HUES6 (cell line): Measurements from ENCODE around the gene SYNDIG1.
"Not testable (repeated sequence)": the region's sequence is repeated elsewhere in the genome, so short reads cannot be mapped to it uniquely, and the experiment has no call there.

Experiments
- H3K27ac ChIP-seq: 2 replicates; pipeline ENCODE4 v1.7.0; 2013; ENCODE audit warnings: low read depth, mild to moderate bottlenecking, low read length, inconsistent platforms
- H3K27me3 ChIP-seq: 2 replicates; pipeline ENCODE4 v1.6.1; 2013; ENCODE audit warnings: low read length; ENCODE audit not compliant: control insufficient read depth, insufficient read depth
- H3K36me3 ChIP-seq: 2 replicates; pipeline ENCODE4 v1.6.1; 2013; ENCODE audit warnings: low read length; ENCODE audit not compliant: control insufficient read depth, insufficient read depth
- H3K4me1 ChIP-seq: 2 replicates; pipeline ENCODE4 v1.6.1; 2013; ENCODE audit warnings: low read length; ENCODE audit not compliant: control insufficient read depth, insufficient read depth
- H3K4me3 ChIP-seq: 2 replicates; pipeline ENCODE4 v1.5.1; 2013; ENCODE audit warnings: low read depth, low read length
- H3K9ac ChIP-seq: one replicate; pipeline ENCODE4 v1.6.1; 2013; ENCODE audit warnings: mild to moderate bottlenecking, low read length
- H3K9me3 ChIP-seq: 2 replicates; pipeline ENCODE4 v1.6.1; 2013; ENCODE audit warnings: low read depth, low read length; ENCODE audit not compliant: control insufficient read depth, insufficient read depth

Gene SYNDIG1

DNA sequence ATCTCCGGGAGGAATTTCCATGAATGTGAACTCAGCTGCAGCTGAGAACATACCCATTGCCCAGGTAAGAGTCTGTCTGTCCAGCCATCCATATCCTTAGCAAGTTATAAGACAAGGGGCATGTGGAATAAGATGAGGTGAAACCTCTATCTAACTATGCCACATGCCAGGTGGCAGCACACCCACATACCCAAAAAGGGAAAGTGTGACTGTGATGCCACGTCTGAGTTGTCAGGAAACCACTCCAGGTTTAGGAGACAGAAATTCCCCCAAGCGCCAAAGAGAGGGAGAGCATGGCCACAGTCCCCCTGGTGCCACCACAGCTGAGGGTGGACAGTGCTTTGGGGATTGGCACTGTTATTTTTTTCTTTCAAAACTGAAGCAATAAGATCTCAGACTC lies 36.7 kb downstream of the SYNDIG1 start:
- peaks cover 3% of the 10 kb centered on the region; the same call in 1 of the 2 replicates for H3K4me1 ChIP-seq
- no peak overlapping the region for H3K9ac ChIP-seq

GRCh38 chr20:24506696-24507095 lies 37.3 kb downstream of the SYNDIG1 start:
- H3K9ac ChIP-seq, result no peak overlapping the region
- H3K36me3 ChIP-seq, result no peaks in the 10 kb centered on the region
- no peaks in the 10 kb centered on the region for H3K27me3 ChIP-seq
- peaks cover 3% of the 10 kb centered on the region; the same call in 1 of the 2 replicates for H3K4me1 ChIP-seq
- H3K4me3 ChIP-seq, result no peak overlapping the region
- H3K9me3 ChIP-seq, result no peaks in the 10 kb centered on the region
- no peak overlapping the region for H3K27ac ChIP-seq

More for the DNA sequence above, 36.7 kb downstream of the SYNDIG1 start:
- Histone ChIP-seq H3K27me3 (no peaks in the 10 kb centered on the region), H3K36me3 (no peaks in the 10 kb centered on the region), H3K27ac (no peak overlapping the region), H3K4me3 (no peak overlapping the region), H3K9me3 (no peaks in the 10 kb centered on the region)

GRCh38 chr20:24507182-24507853 lies 37.9 kb downstream of the SYNDIG1 start:
- Histone ChIP-seq H3K27me3 (no peaks in the 10 kb centered on the region), H3K9me3 (no peaks in the 10 kb centered on the region), H3K36me3 (no peaks in the 10 kb centered on the region), H3K4me3 (no peak overlapping the region), H3K4me1 (peaks cover 3% of the 10 kb centered on the region; the same call in 1 of the 2 replicates), H3K9ac (no peak overlapping the region), H3K27ac (no peak overlapping the region)

- H3K4me3 ChIP-seq, H3K4me1 ChIP-seq, H3K27ac ChIP-seq, H3K27me3 ChIP-seq, H3K36me3 ChIP-seq, H3K9ac ChIP-seq, H3K9me3 ChIP-seq: not testable (repeated sequence)
These were observed 43.0 kb downstream of the SYNDIG1 start for GRCh38 chr20:24512441-24512840.

DNA sequence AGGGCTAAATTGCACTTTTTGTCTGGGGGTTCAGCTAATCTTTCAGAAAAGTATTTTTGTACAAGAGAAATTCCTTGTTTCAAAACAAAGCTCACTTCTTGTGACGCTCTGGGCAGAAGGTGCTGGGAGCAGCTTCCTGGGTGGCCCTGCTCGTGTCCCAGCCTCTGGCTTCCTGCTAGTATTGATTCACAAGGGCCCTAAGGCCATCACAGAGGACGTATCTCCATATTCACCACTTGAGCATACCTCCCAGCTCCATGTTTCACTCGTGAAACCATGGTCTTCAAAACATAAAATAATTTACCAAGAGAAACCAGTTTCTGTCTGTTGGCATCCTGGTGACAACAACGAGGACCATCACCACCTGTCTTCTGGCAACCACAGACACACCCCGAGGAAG lies 49.1 kb downstream of the SYNDIG1 start:
- Histone ChIP-seq H3K27me3 (no peaks in the 10 kb centered on the region), H3K27ac (no peak overlapping the region), H3K36me3 (no peaks in the 10 kb centered on the region), H3K4me3 (no peak overlapping the region), H3K9ac (no peak overlapping the region), H3K9me3 (no peaks in the 10 kb centered on the region), H3K4me1 (no peaks in the 10 kb centered on the region)

- no peak overlapping the region for H3K4me3 ChIP-seq
- H3K9me3 ChIP-seq, result no peaks in the 10 kb centered on the region
- no peaks in the 10 kb centered on the region for H3K27me3 ChIP-seq
- H3K27ac ChIP-seq, result no peak overlapping the region
- no peaks in the 10 kb centered on the region for H3K4me1 ChIP-seq
- H3K36me3 ChIP-seq, result no peaks in the 10 kb centered on the region
- H3K9ac ChIP-seq, result no peak overlapping the region
These were observed 50.0 kb downstream of the SYNDIG1 start for GRCh38 chr20:24519476-24519875.

DNA sequence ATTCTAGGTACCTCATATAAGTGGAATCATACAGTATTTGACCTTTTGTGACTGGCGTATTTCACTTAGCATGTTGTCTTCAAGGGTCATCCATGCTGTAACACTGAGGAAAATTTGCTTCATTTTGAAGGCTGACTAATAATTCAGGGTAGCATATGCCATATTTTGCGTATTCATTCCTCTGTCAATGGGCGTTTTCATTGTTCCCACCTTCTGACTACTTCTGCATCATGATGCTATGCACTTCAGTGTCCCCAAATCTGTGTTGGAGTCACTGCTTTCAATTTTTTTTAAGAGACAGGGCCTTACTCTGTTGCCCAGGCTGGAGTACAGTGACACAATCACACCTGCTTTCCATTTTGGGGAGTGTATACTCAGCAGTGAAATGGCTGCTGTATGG lies 51.6 kb downstream of the SYNDIG1 start:
- Histone ChIP-seq H3K9me3 (no peaks in the 10 kb centered on the region), H3K36me3 (no peaks in the 10 kb centered on the region), H3K4me3 (no peak overlapping the region), H3K27ac (no peak overlapping the region), H3K4me1 (no peaks in the 10 kb centered on the region), H3K27me3 (no peaks in the 10 kb centered on the region), H3K9ac (no peak overlapping the region)

DNA sequence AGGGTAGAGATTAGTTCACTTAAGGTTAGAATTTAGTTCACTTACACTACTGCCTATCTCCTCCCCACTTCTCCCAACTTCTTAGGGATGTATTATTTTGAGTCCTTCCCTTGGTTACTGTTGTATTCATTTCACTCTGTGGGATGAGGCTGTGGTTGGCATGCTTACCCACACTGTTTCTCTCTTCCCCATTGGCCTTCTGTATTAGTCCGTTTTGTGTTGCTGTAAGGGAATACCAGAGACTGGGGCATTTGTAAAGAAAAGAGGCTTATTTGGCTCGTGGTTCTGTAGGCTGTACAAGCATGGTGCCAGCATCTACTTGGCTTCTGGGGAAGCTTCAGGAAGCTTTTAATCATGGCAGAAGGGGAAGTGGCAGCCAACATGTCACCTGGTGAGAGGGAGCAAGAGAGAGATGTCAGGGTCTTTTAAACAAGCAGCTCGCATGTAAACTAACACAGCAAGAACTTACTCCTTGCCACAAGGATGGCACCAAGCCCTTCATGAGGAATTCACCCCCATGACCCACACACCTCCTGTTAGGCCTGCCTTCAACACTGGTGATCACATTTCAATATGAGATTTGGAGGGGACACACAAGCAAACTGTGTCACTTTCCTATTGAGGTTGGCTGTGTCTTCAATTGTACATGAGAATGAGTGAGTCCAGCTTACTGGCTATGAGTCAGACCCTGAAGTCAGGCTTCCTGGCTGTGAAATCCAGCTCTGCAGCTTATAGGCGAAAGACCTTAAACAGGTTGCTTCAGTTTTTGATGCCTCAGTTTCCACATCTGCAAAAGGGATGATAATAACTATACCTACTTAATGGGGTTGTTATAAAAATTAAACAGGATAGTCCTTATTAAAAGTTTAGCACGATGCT lies 53.3 kb downstream of the SYNDIG1 start:
- Histone ChIP-seq H3K27me3 (no peaks in the 10 kb centered on the region), H3K36me3 (no peaks in the 10 kb centered on the region), H3K4me3 (no peak overlapping the region), H3K27ac (no peak overlapping the region), H3K4me1 (no peaks in the 10 kb centered on the region), H3K9me3 (no peaks in the 10 kb centered on the region), H3K9ac (no peak overlapping the region)

DNA sequence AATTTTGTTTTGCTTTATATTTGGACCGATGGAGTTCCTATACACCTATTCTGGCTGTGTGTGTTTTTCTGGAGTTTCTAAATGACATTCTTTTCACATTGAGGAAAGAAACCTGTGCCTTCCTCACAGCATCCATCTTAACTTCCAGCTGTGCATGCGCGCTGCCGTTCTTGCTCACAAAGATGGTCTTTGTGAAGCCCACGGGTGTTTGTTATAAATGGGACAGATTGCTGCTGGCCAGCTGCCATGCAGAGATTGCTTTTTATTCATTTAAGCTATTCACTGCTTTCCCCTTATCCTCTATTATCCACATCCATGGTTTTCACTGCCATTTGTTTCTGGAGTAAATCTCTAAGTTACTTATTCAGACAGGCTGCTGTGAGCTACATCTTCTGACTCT lies 54.2 kb downstream of the SYNDIG1 start:
- Histone ChIP-seq H3K27me3 (no peaks in the 10 kb centered on the region), H3K4me1 (no peaks in the 10 kb centered on the region), H3K9me3 (no peaks in the 10 kb centered on the region), H3K9ac (no peak overlapping the region), H3K27ac (no peak overlapping the region), H3K4me3 (no peak overlapping the region), H3K36me3 (no peaks in the 10 kb centered on the region)

- Histone ChIP-seq H3K27ac (no peak overlapping the region), H3K9me3 (0 out of 2 replicates have a peak, but pooled peaks cover 2% of the 10 kb centered on the region), H3K27me3 (no peaks in the 10 kb centered on the region), H3K4me1 (no peaks in the 10 kb centered on the region), H3K9ac (no peak overlapping the region), H3K36me3 (no peaks in the 10 kb centered on the region), H3K4me3 (no peak overlapping the region)
These were observed 59.3 kb downstream of the SYNDIG1 start for GRCh38 chr20:24528583-24529368.

GRCh38 chr20:24529369-24529719 lies 59.9 kb downstream of the SYNDIG1 start:
- no peaks in the 10 kb centered on the region for H3K4me1 ChIP-seq
- H3K27ac ChIP-seq, result no peak overlapping the region
- H3K9me3 ChIP-seq, result 0 out of 2 replicates have a peak, but pooled peaks cover 2% of the 10 kb centered on the region
- no peaks in the 10 kb centered on the region for H3K27me3 ChIP-seq
- no peak overlapping the region for H3K9ac ChIP-seq
- H3K36me3 ChIP-seq, result no peaks in the 10 kb centered on the region
- H3K4me3 ChIP-seq, result no peak overlapping the region
